ENCODE results near the gene CNPY4. TPM values are rescaled to one million over a fixed set of nuclear protein-coding genes. Genes with fewer than 3 reads are reported as not detected.
A peak's percentile ranks its signal among the peaks of the same experiment; 100 is the strongest.

CNPY4 gene
- total RNA-seq, 2 experiments from 2014 or later, result 20.9 to 26.7 TPM

GRCh38 chr7:100157334-100158228 lies 38.1 kb downstream of the CNPY4 start:
- peaks cover 42% of the 10 kb centered on the region for H3K4me1 ChIP-seq (ENCODE audit: insufficient read depth, low read length, poor library complexity, severe bottlenecking)
- ChIA-PET POLR2A (interaction anchor here (0.5 to 2.0 kb wide), 5 partner anchors 9 to 1741 kb away, joined by 3 to 7 read pairs (median 3); partner anchors contain the start of gene LAMTOR4), CTCF (ENCODE audit: unreplicated experiment) (interaction anchor here (1.1 kb wide), 1 partner anchor 32 kb away, joined by 3 read pairs; no protein-coding TSS in a partner anchor)
- TF ChIP-seq EZH2phosphoT487 (IDR thresholded peaks at IDR 0.05; ENCODE audit: borderline replicate concordance, low read depth, low read length) (no peak), CTCF (conservative IDR thresholded peaks at IDR 0.05; ENCODE audit: low read length) (peak; percentile 55)
- no peak overlapping the region for H2AFZ ChIP-seq (ENCODE audit: low read length)
- H4K20me1 ChIP-seq (ENCODE audit: insufficient read depth, low read length), result peaks cover 10% of the 10 kb centered on the region; the same call in 1 of the 2 replicates
- peaks cover 50% of the 10 kb centered on the region for H3K36me3 ChIP-seq (ENCODE audit: insufficient read depth, low read length)
- no peaks in the 10 kb centered on the region for H3K9me2 ChIP-seq (ENCODE audit: insufficient read depth, low read length)
- peak; percentile 45 for DNase-seq (ENCODE audit: low spot score)
- peaks cover 17% of the 10 kb centered on the region; the same call in 1 of the 2 replicates for H3K79me2 ChIP-seq (ENCODE audit: insufficient read depth, low read depth, low read length)
- no TSS peak for BruUV-seq (replicated peaks)
- H3K9me3 ChIP-seq (ENCODE audit: low read length), result no peaks in the 10 kb centered on the region
- intact Hi-C loops (cut with micrococcal nuclease; ENCODE audit: unreplicated experiment), result loop anchor here (1.0 to 5.0 kb wide), 2 partner anchors 8 to 60 kb away; partner anchors contain the start of gene PVRIG
- peak overlapping the region; percentile 98 for H3K4me2 ChIP-seq (ENCODE audit: low read length)
- peak overlapping the region; percentile 93 for H3K4me3 ChIP-seq (ENCODE audit: low read depth, low read length, poor library complexity, severe bottlenecking)
- peak overlapping the region; percentile 62 for H3K27ac ChIP-seq (ENCODE audit: low read depth, low read length, poor library complexity, severe bottlenecking)

GRCh38 chr7:100158229-100159098 lies 39.0 kb downstream of the CNPY4 start, which contains the start of gene TRAPPC14:
TRAPPC14 (minus strand) TSS chr7:100158723; CDS start chr7:100158499, 224 bp downstream.
- Histone ChIP-seq H3K4me1 (ENCODE audit: insufficient read depth, low read length, poor library complexity, severe bottlenecking) (peaks cover 44% of the 10 kb centered on the region), H3K9me2 (ENCODE audit: insufficient read depth, low read length) (no peaks in the 10 kb centered on the region), H3K4me2 (ENCODE audit: low read length) (peak within 1 kb of the TSS; percentile 98), H2AFZ (ENCODE audit: low read length) (peak within 1 kb of the TSS; percentile 59; the same call in 1 of the 2 replicates), H3K27ac (ENCODE audit: low read depth, low read length, poor library complexity, severe bottlenecking) (peak within 1 kb of the TSS; percentile 62), H3K4me3 (ENCODE audit: low read depth, low read length, poor library complexity, severe bottlenecking) (peak within 1 kb of the TSS; percentile 93), H4K20me1 (ENCODE audit: insufficient read depth, low read length) (peaks cover 10% of the 10 kb centered on the region; the same call in 1 of the 2 replicates), H3K79me2 (ENCODE audit: insufficient read depth, low read depth, low read length) (peaks cover 8% of the 10 kb centered on the region; the same call in 1 of the 2 replicates), H3K9me3 (ENCODE audit: low read length) (no peaks in the 10 kb centered on the region), H3K36me3 (ENCODE audit: insufficient read depth, low read length) (peaks cover 42% of the 10 kb centered on the region)
- CTCF ChIA-PET (ENCODE audit: unreplicated experiment), result interaction anchor here (1.1 kb wide), 1 partner anchor 33 kb away, joined by 3 read pairs; no protein-coding TSS in a partner anchor
- TF ChIP-seq EZH2phosphoT487 (IDR thresholded peaks at IDR 0.05; ENCODE audit: borderline replicate concordance, low read depth, low read length), result no peak
- no peak for TF ChIP-seq CTCF (conservative IDR thresholded peaks at IDR 0.05; ENCODE audit: low read length)
- no TSS peak for BruUV-seq (replicated peaks)
- peak; percentile 87 for DNase-seq (ENCODE audit: low spot score)
- intact Hi-C loops (cut with micrococcal nuclease; ENCODE audit: unreplicated experiment), result loop anchor here (1.0 to 5.0 kb wide), 2 partner anchors 9 to 59 kb away; partner anchors contain the start of gene PVRIG
- POLR2A ChIA-PET, result interaction anchor here (0.6 to 2.0 kb wide), 5 partner anchors 10 to 74 kb away, joined by 3 to 7 read pairs (median 5); partner anchors contain the start of gene LAMTOR4

Data from OCI-LY7 (cell line).